HG03135 (cell line): ENCODE data around the gene CEND1.

ENCODE experiments used
- ATAC-seq: cut with Tn5 transposase; IDR thresholded peaks from one replicate; pipeline ENCODE4 v1.9.1; 2021; ENCODE audit warnings: mild to moderate bottlenecking, moderate library complexity; ENCODE audit not compliant: unreplicated experiment

CEND1 gene

DNA sequence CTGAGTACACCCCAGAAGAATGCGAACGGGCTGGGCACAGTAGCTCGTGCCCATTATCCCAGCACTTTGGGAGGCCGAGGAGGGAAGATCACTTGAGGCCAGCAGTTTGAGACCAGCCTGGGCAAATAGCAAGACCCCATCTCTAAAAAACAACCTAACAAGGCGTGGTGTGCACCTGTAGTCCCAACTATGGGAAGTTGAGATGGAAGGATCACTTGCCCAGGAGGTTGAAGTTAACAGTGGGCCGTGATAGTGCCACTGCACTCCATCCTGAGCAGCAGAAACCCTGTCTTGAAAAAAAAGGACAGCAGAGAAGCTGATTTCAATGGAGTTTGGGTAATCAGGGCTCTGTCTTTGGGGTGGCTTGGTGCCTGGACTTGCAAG lies 23.2 kb upstream of the CEND1 start:
- no peak for ATAC-seq

DNA sequence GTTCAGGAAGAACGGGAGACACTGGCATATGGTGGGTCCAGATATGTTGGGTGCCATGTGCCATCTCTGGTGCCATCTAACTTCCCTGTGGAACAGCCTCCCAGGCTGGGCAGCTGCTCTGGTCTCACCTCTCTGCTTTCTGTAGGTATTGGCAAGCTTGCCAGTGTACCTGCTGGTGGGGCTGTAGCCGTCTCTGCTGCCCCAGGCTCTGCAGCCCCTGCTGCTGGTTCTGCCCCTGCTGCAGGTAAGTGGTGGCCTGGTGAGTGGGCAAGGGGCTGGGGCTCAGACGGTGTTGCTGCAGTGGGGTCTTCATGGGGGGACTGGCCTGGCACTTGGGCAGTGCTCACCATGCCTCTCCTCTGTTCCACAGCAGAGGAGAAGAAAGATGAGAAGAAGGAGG lies 22.5 kb upstream of the CEND1 start:
- ATAC-seq = no peak

DNA sequence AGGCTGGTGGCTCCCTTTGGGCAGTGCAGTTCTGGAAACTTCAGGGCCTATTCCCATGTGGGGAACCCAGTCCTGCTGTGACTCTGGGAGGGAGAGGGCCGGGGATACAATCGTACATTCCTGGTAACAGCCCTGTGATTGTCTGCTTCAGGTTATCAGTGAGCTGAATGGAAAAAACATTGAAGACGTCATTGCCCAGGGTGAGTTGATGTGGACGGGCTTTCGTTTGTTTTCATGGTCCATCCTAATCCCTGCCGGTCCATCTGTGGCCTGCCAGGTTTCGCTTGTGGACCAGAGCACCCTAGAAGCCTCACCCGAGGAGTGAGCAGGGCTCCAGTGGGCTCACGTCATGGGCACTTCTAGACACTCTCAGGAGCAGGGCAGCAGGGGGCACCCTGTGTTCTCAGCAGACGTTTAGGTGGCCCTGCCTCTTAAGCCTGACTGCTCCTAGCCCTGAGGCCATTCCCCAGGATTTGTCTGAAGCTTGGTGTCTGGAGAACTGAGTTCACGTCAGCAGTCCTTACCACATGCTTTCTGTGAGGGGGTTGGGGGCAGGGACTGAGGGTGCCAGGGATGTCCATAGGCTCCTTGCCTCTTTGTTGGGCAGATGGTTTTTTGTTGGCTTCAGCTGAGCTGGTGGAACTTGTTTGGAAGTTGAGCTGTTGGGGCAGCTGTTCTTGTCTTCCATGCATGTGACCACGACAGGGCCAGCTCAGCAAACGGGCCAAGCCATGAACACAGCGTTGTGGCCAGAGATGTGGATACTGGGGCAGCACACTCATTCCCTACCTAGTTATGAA lies 21.8 kb upstream of the CEND1 start:
- no peak for ATAC-seq

DNA sequence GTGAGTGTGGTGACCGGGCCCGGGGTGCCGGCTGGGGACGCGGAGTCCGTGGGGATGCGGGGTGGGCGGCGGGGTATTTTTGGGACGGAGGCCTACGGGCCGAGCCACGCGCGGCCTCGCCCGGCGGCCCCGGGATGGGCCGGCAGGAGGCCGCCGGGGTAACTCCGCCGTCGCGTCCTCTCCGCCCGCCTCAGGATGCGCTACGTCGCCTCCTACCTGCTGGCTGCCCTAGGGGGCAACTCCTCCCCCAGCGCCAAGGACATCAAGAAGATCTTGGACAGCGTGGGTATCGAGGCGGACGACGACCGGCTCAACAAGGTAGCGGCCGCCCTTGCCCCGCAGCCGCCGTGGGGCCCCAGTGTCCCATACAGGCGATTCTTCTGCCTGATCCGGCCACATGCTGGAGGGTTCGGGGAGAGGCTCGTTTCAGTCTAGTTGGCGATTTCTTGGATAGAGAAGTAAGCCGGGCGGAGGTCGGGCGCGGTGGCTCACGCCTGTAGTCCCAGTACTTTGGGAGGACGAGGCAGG lies 20.2 kb upstream of the CEND1 start:
- peak; percentile 5 for ATAC-seq

DNA sequence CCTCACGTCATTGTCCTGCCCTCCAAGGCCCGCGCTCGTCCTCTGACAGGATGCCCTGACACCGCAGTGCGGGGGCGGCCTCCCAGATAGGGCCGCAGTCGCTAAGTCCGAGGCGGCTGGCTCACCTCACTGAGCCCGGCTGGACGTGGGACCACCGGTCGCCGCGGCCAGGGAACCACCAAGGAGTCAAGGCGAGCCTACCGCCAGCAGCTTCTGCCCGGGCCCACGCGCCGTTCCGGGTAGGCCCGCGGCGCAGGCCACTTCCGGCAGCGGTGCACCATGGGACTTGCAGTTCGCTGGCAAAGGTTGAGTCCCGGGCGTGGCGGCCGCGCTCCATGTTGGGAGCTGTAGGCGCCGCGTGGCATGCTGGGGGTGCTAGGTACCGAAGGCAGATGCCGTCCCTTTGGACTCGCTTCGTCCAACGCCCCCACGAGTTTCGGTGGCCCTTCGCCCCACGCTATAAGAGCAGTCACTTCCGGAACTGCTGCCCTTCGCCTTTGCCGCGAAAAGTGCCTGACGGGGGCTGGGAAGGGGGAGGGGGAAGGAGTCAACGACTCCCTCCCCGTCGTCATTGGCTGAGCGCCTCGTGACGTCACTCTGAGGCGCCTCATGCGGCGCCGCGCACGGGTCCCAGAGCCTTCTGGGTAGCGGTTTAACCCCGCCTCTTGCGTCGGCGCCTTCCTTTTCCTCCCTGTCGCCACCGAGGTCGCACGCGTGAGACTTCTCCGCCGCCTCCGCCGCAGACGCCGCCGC lies 19.6 kb upstream of the CEND1 start, which contains the start of gene RPLP2:
RPLP2 (plus strand) TSS at position 681 of the 753 bp plus-strand sequence. CDS start 268 bp downstream, outside the sequence.
- peak; percentile 62 for ATAC-seq

DNA sequence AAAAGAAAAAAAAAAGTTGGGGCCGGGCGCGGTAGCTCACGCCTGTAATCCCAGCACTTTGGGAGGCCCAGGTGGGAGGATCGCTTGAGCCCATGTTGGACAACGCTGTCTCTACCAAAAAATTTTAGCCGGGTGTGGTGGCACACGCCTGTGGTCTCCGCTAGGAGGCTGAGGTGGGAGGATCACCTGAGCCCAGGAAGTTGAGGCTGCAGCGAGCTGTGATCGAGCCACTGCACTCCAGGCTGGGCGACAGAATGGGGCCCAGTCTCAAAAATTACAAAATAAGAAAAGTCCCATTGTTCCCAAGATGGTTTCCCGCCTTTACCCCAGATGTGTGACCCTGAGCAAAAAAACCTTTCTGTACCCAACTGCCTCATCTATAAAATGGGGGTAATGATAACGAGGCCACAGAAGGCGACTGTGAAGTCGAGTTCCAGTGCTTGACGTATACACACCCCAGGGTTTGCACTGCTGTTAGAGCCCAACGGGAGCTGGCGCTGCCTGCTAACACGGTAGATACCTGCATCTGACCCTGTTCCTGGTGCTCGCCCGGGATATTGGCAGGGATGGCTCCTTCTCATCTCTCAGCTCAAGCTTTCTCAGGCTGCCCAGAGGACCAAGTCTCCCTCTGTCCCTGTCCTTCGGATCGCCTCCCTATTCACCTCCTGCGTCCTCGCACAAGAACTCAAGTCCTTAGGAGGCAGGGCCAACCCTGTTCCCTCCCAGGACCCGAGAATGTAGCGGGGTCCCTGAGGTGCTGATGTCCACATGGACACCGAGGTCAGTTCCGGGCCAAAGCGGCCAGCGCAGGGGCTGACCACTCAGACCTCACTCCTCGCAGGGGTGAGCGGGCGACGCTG lies 18.8 kb upstream of the CEND1 start:
- peak; percentile 0 for ATAC-seq

DNA sequence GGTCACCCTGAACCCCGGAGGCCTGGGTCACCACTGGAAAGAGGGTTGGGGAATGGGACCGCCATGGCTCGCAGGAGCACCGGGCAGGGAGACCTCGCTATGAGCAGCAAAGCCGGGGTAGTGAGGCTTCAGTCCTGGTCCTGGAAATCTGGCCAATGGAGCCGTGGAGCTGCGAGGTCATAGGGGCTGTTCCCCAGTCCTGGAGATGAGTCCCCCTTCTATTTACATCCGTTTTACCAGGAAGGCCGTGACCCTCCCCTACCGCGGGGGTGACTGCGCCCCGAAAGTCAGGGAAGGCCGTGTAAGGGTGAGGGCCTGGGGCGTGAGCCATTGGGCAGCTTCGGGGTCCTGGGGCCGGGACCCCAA lies 14.7 kb upstream of the CEND1 start:
- no peak for ATAC-seq

DNA sequence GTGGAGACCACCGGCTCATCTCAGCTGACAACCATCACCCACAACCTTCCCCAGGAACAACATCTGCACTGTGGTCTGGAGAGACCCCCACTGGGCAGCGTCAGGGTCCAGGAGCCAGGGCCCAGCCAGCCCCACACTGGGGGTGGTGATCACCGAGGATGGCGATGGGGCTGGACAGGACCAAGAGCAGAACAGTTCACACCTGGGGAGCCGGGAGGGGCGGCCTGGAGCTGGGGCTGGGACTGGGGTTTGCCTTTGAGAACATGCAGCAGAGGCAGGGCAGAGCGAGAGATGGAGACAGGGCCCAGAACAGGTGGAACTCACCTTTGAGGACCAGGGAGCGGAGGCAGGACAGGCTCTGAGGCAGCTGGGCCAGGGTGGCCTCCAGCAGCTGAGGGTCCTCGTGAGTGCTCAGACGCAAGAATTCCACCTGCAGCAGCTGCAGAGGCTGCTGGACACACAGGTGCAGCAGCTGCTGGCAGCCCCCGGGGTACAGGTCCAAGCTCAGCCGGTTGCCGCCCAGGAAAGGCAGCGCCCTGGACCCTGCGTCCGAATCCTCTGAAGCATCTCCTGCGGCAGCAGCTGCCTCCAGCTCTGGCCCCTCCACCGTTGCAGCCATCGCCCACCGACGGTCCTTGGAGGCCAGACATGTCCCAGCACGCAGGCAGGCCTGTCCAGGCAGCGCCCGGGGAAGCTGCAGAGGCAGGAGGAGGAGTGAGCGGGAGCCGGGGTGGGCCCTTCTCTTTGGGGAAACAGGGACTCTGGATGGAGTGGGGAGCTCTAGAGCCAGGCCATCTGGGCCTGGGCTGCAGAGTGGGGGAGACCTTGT lies 14.1 kb upstream of the CEND1 start:
- ATAC-seq = no peak

DNA sequence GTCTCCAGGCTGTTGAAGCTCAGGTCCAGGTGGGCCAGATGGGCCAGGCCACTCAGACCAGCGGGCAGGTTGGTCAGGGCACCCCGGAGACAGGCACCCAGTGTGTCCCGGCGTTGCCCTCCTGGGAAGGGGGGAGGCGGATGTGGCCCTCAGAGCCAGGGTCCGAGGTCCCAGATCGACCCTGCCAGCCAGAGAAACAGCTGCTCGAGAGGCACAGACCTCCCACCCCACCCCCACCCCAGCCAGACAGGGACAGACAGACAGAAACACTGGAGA lies 13.5 kb upstream of the CEND1 start:
- no peak for ATAC-seq

DNA sequence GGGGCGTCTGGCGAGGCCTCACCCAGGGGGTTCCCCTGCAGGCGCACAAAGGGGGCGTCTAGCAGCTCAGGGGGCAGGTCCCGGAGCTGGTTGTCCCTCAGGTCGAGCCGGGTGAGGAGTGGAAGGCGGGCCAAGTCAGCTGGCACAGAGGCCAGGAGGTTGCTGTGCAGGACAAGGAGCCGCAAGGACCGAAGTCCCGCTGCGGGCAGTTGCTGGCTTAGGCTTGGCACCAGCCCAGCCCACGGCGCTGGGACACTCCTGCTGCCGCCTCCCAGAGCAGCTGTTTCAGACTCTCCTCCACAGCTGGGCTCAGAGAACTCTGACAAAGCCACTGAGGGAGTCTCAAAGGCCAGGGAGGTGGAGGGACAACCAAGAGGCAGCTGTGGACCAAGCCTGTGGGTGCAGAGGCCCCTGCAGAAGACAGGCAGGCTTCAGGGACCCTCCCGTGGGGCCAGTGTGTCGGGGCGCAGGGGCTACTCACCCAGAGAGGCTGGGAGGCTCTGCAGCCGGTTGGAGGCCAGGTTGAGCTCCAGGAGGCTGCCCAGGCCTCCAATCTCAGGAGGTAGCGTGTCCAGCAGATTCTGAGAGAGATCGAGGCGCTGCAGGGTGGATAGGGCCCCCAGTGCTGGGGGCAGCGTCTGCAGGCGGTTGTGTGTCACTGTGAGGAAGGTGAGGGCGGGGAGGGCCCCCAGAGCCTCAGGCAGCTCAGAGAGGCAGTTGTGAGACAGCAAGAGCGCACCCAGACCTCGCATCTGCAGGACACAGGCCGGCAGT lies 13.0 kb upstream of the CEND1 start:
- ATAC-seq = no peak

DNA sequence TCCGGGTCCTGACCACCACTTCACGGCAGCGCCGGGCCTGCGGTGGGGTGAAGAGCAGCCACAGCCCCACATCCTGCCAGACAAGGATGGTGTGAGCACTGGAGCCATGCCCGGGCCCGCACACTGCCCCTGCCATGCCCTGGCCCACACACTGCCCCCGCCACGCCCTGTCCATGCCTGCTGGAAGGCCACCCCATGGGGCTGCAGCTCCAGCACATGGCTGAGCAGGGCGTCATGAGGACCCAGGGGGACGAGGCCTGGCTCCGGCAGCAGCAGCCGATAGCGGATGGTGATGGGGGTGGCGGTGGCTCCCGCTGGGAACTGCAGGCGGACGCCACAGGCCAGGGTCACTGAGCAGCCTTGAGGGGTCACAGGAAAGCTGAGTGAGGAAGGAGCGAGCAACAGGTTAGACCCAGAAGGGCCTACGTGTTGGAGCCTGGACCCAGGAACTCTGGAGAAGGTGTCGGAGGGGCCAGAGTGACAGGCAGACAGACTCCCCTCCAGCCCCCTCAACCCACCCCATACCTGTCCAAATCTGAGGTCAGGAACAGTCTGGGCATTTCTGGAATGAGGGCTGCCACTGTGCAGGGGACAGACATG lies 12.2 kb upstream of the CEND1 start:
- no peak for ATAC-seq

DNA sequence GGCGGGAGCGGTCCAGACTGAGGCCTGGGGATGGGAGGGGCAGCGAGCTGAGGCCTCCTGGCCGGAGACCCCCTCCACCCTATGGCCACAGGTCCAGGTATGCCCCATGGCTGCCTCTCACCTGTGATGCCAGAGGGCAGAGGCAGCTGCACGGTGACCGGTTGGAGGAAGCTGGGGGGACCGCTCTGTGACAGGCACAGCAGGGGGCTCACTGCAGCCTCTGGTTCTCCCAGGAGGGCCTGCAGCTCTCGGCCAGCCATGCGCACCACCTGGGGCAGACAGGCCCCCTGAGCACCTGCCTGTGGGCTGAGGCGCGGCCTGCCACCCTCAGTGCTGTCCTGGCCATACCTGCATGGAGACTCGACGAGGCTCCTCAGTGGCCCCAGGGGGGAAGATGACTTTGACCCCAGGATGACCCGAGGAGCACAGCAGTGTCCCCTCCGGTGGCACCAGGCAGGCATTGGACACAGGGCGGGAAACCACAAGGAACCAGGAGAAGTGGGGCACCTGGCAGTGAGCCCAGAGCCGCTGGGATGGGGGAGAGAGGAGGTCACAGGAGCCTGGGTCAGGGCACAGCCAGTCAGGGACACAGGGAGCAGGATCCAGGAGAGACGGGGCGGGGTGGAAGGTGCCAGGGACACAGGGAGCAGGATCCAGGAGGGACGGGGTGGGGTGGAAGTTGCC lies 11.3 kb upstream of the CEND1 start:
- no peak for ATAC-seq

DNA sequence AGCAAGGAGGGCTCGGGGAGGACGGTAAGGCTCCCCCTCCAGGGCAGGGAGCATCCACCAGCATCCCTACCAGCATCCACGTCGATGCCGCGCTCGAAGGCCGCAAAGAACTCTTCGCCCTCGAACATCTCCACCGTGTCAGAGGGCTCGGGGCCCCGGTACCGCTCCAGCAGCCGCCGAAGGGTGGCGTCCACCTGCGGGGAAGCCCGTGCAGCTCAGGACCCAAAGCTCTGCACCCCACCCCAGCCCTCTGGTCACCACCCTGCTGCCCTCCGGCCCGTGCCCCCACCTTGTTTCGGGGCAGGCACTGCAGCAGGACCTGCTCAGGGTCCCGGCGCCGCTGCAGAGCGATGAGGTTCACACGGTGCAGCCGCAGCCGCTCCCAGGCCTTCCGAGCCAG lies 10.6 kb upstream of the CEND1 start:
- ATAC-seq = no peak

DNA sequence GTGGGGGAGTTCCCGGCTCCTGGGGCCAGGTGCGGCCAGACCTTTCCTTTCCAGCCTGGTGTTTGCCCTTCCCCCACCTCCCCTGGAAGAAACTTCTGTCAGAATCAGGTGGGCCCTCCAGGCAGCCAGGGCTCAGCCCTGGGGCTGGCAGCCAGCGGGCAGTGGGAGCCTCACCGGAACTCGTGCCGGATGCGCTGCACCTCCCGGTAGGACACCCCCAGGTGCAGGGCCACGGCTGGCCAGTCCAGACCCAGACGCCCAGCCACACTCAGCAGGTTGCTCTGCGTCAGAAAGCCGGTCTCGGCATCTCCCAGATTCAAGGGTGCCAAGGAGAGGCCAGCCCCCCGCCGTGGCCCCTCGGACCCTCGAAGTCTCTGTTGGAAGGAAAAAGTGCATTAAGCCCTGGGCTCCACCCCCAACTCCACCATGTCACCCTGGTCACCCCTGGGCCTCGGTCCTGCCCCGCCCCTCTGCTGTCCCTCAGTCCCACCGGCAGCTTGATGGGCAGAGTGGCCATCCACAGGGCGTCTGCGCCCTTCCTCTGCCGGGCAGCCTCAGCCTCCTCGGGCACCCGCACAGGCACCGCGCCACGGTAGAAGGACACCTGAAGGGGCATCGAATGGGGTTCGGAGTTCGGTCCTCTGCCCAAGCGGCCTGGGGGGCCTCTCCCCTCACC lies 9.9 kb upstream of the CEND1 start:
- no peak for ATAC-seq

DNA sequence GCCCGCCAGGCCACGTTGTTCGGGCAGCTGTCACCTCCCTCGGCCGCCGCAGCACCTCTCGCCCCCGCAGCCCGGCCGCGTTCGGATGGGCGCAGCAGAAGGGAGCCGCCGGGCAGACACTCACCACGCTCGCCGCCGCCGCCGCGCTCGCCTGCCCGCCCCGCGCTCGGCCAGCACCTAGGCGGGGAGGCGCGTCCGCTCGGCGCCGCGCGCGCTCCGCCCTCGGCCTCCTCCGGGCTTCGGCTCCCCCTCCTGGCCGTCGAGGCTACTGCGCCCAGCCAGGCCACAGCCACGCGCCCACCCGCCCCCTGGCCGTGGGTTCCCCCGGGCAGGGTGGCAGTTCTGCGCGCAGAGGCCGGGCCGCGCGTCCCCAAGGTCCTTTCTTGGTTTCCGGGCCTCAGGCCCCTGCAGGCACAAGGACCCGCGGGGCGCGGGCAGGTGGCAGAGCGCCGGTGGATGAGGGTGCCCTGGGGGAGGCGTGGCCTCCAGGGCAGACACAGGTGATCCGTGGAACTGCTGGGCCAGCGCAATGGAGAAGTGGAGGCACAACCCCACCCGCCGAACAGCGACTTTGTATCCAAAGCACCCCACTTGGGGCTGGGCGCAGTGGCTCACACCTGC lies 8.3 kb upstream of the CEND1 start, which contains the start of gene SLC25A22:
SLC25A22 (minus strand) TSS at position 189 of the 621 bp plus-strand sequence. CDS start 3,275 bp downstream, outside the sequence.
- peak; percentile 50 for ATAC-seq

DNA sequence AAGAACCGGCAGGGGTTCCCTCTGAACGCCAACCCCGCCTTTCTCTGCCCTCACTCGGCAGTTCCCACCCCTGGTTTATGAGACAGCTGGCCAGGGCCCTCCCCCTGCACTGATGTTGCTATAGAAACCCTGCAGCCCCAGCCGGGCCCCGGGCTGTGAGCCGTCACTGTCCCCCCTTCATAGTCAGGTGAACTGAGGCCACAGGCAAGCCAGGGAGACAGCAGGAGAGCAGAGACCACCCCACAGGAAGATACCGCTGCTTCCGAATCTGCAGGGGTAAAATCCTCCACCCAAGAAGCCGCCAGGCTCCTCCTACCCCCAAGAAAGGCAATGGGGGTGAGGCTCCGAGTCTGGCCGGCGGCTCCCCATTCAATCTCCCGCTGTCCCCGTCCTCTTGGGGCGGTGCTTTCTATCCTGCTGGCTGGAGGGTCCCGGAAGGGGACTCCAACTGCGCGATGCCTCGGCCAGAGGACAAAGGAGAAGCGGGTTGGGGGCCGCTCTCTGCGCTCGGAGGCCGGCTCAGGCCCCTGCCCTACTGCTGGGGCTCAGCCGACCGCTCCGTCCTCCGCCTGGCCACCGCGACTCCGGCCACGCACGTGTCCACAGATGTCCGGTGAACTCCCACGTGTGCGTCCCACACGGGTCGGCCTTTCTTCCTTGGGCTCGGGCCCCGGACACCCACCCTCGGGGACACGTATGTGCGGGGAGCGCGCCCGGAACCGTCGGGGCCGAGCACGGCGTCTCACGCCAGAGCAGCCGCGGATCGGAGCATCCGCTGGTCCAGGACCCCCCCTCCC lies 7.6 kb upstream of the CEND1 start:
- ATAC-seq = peak; percentile 40
